Activated CD4-positive, alpha-beta T cell treated with anti-CD3 and anti-CD28 coated beads, Interleukin-2, amount 50 U/mL, for 16 hours (primary cell): ENCODE measurements around the gene NCAPH2.
A peak's percentile ranks its signal among the peaks of the same experiment; 100 is the strongest.

Experiments
- DNase-seq: peaks from one replicate; pipeline ENCODE4 v3.0.0-alpha.2; 2020

Gene NCAPH2

GRCh38 chr22:50490531-50491308 lies 17.3 kb upstream of the NCAPH2 start:
- no peak for DNase-seq

GRCh38 chr22:50497093-50497492 lies 10.9 kb upstream of the NCAPH2 start:
- DNase-seq = no peak

- DNase-seq = peak; percentile 77
These were observed 9.6 kb upstream of the NCAPH2 start for GRCh38 chr22:50498322-50498890.

GRCh38 chr22:50500452-50500851 lies 7.6 kb upstream of the NCAPH2 start:
- DNase-seq = no peak

- DNase-seq = no peak
These were observed 5.9 kb upstream of the NCAPH2 start for GRCh38 chr22:50502096-50502495.

- no peak for DNase-seq
These were observed 5.2 kb upstream of the NCAPH2 start for GRCh38 chr22:50502628-50503474.

- DNase-seq = no peak
These were observed 4.4 kb upstream of the NCAPH2 start for GRCh38 chr22:50503475-50504145.

GRCh38 chr22:50504369-50505211 lies 3.4 kb upstream of the NCAPH2 start:
- DNase-seq = no peak

GRCh38 chr22:50505276-50505775 lies 2.7 kb upstream of the NCAPH2 start:
- DNase-seq = no peak

- no peak for DNase-seq
These were observed 2.0 kb upstream of the NCAPH2 start for GRCh38 chr22:50505776-50506610.

GRCh38 chr22:50506611-50507420 lies 1.2 kb upstream of the NCAPH2 start:
- DNase-seq = no peak

- DNase-seq = peak; percentile 94
These were observed 518 bp upstream of the NCAPH2 start, which contains the start of gene LMF2 for GRCh38 chr22:50507421-50507990. Gene LMF2, minus strand, starts transcription at chr22:50507702. Its CDS starts 27 bp downstream, at chr22:50507675.

- DNase-seq = no peak
These were observed 873 bp downstream of the NCAPH2 start for GRCh38 chr22:50508897-50509296.

- no peak for DNase-seq
These were observed 5.2 kb downstream of the NCAPH2 start for GRCh38 chr22:50513175-50513574.

GRCh38 chr22:50516068-50516467 lies 8.0 kb downstream of the NCAPH2 start:
- no peak for DNase-seq

- no peak for DNase-seq
These were observed 8.9 kb downstream of the NCAPH2 start for GRCh38 chr22:50516891-50517290.

- DNase-seq = no peak
These were observed 9.7 kb downstream of the NCAPH2 start for GRCh38 chr22:50517495-50518260.

- no peak for DNase-seq
These were observed 10.6 kb downstream of the NCAPH2 start for GRCh38 chr22:50518606-50519005.

- DNase-seq = no peak
These were observed 11.1 kb downstream of the NCAPH2 start for GRCh38 chr22:50519151-50519550.
